Transverse colon (tissue), 4 donors: ENCODE data around the gene POLR1F.

Experiments
- EP300 ChIP-seq: sonication (generic); formaldehyde crosslinking; IDR thresholded peaks from one replicate; pipeline ENCODE4 v1.6.1; 2017; ENCODE audit warnings: antibody characterized with exemption, low read depth
- POLR2A ChIP-seq: fragments of 450-650 bp; IDR thresholded peaks from one replicate; pipeline ENCODE4 v1.6.1; 2016; ENCODE audit warnings: antibody characterized with exemption, mild to moderate bottlenecking, moderate library complexity
- POLR2AphosphoS5 ChIP-seq, 3 donors: sonication (generic); formaldehyde crosslinking; IDR thresholded peaks; one replicate each; pipeline ENCODE4 v1.6.1; 2016; ENCODE audit warnings: antibody characterized with exemption in 3 of 3
- TF ChIP-seq, protein P1 (sequence below), 5 experiments: fragments of 200-600 bp in 3 of 5; fragments of 450-650 bp in 2 of 5; sonication (generic) in 3 of 5; IDR thresholded peaks; 1 replicate in 2 of 5; 2 replicates in 3 of 5; pipeline ENCODE4 v1.5.1; 2016 to 2017; ENCODE audit warnings: antibody characterized with exemption in 5 of 5, inconsistent platforms in 3 of 5, mild to moderate bottlenecking in 2 of 5, moderate library complexity in 1 of 5

DNA sequence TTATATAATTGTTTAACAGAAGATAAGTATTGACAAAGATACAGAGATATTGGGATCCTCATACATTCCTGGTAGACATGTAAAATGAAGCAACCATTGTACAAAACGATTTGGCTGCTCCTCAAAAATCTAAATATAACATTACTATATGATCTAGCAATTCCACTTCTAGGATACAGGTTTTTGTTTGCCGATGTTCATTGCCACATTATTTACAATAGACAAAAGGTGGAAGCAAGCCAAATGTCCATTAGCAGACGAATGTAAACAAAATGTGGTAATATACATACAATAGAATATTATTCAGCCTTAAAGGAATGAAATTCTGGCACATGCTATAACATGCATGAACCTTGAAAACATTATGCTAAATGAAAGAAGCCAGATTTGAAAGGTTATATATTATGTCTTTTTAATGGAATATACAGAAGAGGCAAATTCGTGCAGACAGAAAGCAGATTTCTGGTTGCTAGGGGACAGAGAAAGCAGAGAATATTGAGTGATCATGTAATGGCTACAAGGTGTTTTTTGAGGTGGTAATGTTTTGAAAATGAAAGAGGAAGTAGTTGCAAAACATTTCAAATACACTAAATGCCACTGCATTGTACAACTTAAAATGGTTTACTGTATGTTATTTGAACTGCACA is 44.9 kb downstream of the POLR1F start:
- TF ChIP-seq, protein P1, sequence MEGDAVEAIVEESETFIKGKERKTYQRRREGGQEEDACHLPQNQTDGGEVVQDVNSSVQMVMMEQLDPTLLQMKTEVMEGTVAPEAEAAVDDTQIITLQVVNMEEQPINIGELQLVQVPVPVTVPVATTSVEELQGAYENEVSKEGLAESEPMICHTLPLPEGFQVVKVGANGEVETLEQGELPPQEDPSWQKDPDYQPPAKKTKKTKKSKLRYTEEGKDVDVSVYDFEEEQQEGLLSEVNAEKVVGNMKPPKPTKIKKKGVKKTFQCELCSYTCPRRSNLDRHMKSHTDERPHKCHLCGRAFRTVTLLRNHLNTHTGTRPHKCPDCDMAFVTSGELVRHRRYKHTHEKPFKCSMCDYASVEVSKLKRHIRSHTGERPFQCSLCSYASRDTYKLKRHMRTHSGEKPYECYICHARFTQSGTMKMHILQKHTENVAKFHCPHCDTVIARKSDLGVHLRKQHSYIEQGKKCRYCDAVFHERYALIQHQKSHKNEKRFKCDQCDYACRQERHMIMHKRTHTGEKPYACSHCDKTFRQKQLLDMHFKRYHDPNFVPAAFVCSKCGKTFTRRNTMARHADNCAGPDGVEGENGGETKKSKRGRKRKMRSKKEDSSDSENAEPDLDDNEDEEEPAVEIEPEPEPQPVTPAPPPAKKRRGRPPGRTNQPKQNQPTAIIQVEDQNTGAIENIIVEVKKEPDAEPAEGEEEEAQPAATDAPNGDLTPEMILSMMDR (IDR thresholded peaks at IDR 0.05), result no peak
- TF ChIP-seq EP300, result no peak
- TF ChIP-seq POLR2A, result no peak
- TF ChIP-seq POLR2AphosphoS5 (IDR thresholded peaks at IDR 0.05), result no peak
